Measurements from ENCODE around the gene ADGRL1.
"Not testable (repeated sequence)": the region's sequence is repeated elsewhere in the genome, so short reads cannot be mapped to it uniquely, and the experiment has no call there.

The ADGRL1 gene

GRCh38 chr19:14205452-14206287 lies at the start of gene ADGRL1:
Gene ADGRL1, minus strand, starts transcription at chr19:14206169. Its CDS starts 22,567 bp downstream, at chr19:14183602.
- DNase-seq (ENCODE audit: low spot score) = not testable (repeated sequence)

- DNase-seq (ENCODE audit: low spot score) = not testable (repeated sequence)
Observed at GRCh38 chr19:14255316-14255715, 49.3 kb upstream of the ADGRL1 start.

- DNase-seq (ENCODE audit: low spot score) = not testable (repeated sequence)
Observed at GRCh38 chr19:14253822-14254599, 48.0 kb upstream of the ADGRL1 start.

GRCh38 chr19:14252136-14252535 lies 46.2 kb upstream of the ADGRL1 start:
- not testable (repeated sequence) for DNase-seq (ENCODE audit: low spot score)

GRCh38 chr19:14250870-14251269 lies 44.9 kb upstream of the ADGRL1 start:
- DNase-seq (ENCODE audit: low spot score) = no peak

GRCh38 chr19:14250315-14250714 lies 44.3 kb upstream of the ADGRL1 start:
- not testable (repeated sequence) for DNase-seq (ENCODE audit: low spot score)

- not testable (repeated sequence) for DNase-seq (ENCODE audit: low spot score)
Observed at GRCh38 chr19:14249891-14250290, 43.9 kb upstream of the ADGRL1 start.

- DNase-seq (ENCODE audit: low spot score) = not testable (repeated sequence)
Observed at GRCh38 chr19:14249012-14249754, 43.2 kb upstream of the ADGRL1 start.

GRCh38 chr19:14248578-14249011 lies 42.6 kb upstream of the ADGRL1 start:
- DNase-seq (ENCODE audit: low spot score) = peak; percentile 20

GRCh38 chr19:14247548-14248471 lies 41.8 kb upstream of the ADGRL1 start:
- DNase-seq (ENCODE audit: low spot score) = not testable (repeated sequence)

GRCh38 chr19:14247205-14247547 lies 41.2 kb upstream of the ADGRL1 start:
- DNase-seq (ENCODE audit: low spot score) = not testable (repeated sequence)

GRCh38 chr19:14244393-14244792 lies 38.4 kb upstream of the ADGRL1 start:
- DNase-seq (ENCODE audit: low spot score) = not testable (repeated sequence)

GRCh38 chr19:14243718-14244117 lies 37.7 kb upstream of the ADGRL1 start:
- not testable (repeated sequence) for DNase-seq (ENCODE audit: low spot score)

- no peak for DNase-seq (ENCODE audit: low spot score)
Observed at GRCh38 chr19:14237014-14237941, 31.3 kb upstream of the ADGRL1 start.

- not testable (repeated sequence) for DNase-seq (ENCODE audit: low spot score)
Observed at GRCh38 chr19:14232945-14233344, 27.0 kb upstream of the ADGRL1 start.

GRCh38 chr19:14228446-14229071 lies 22.6 kb upstream of the ADGRL1 start:
- DNase-seq (ENCODE audit: low spot score) = not testable (repeated sequence)

- DNase-seq (ENCODE audit: low spot score) = not testable (repeated sequence)
Observed at GRCh38 chr19:14226498-14226897, 20.5 kb upstream of the ADGRL1 start.

GRCh38 chr19:14222886-14223285 lies 16.9 kb upstream of the ADGRL1 start:
- DNase-seq (ENCODE audit: low spot score) = no peak

- DNase-seq (ENCODE audit: low spot score) = peak; percentile 71
Observed at GRCh38 chr19:14221345-14221744, 15.4 kb upstream of the ADGRL1 start.
